NCI-H128 (cell line): ENCODE data around the gene HSF5.
"Not testable (repeated sequence)": the region's sequence is repeated elsewhere in the genome, so short reads cannot be mapped to it uniquely, and the experiment has no call there.

Source experiments
- DNase-seq: peaks from one replicate; lab custom pipeline; 2025; ENCODE audit not compliant: unreplicated experiment; lab: John Stamatoyannopoulos, UW

Gene HSF5

GRCh38 chr17:58516644-58517377, 28.6 kb upstream of the HSF5 start:
- no peak for DNase-seq

- no peak for DNase-seq
These were observed 27.1 kb upstream of the HSF5 start for GRCh38 chr17:58515286-58515685.

- no peak for DNase-seq
These were observed 26.6 kb upstream of the HSF5 start for GRCh38 chr17:58514770-58515157.

GRCh38 chr17:58513965-58514769, 26.0 kb upstream of the HSF5 start, which contains the start of gene MTMR4:
Gene MTMR4 (minus strand): TSS chr17:58514638. CDS start chr17:58514407, 231 bp downstream.
- DNase-seq: peak; percentile 58

- no peak for DNase-seq
These were observed 25.2 kb upstream of the HSF5 start for GRCh38 chr17:58513267-58513964.

- no peak for DNase-seq
These were observed 21.9 kb upstream of the HSF5 start for GRCh38 chr17:58510075-58510474.

- DNase-seq: no peak
These were observed 20.3 kb upstream of the HSF5 start for GRCh38 chr17:58508341-58509067.

- no peak for DNase-seq
These were observed 19.0 kb upstream of the HSF5 start for GRCh38 chr17:58507123-58507634.

GRCh38 chr17:58506354-58507080, 18.3 kb upstream of the HSF5 start:
- DNase-seq: no peak

GRCh38 chr17:58504826-58505351, 16.7 kb upstream of the HSF5 start:
- DNase-seq: no peak

GRCh38 chr17:58503866-58504265, 15.7 kb upstream of the HSF5 start:
- no peak for DNase-seq

- DNase-seq: not testable (repeated sequence)
These were observed 14.9 kb upstream of the HSF5 start for GRCh38 chr17:58503134-58503533.

GRCh38 chr17:58501451-58501850, 13.2 kb upstream of the HSF5 start:
- DNase-seq: no peak

- DNase-seq: no peak
These were observed 10.1 kb upstream of the HSF5 start for GRCh38 chr17:58498177-58498828.

- no peak for DNase-seq
These were observed 5.3 kb upstream of the HSF5 start for GRCh38 chr17:58493506-58493905.

- DNase-seq: no peak
These were observed 4.3 kb upstream of the HSF5 start for GRCh38 chr17:58492238-58493121.

GRCh38 chr17:58491510-58492045, 3.4 kb upstream of the HSF5 start:
- DNase-seq: no peak

GRCh38 chr17:58488428-58488890, 251 bp upstream of the HSF5 start:
- DNase-seq: no peak
